ENCODE data around the gene PI3.

DNA sequence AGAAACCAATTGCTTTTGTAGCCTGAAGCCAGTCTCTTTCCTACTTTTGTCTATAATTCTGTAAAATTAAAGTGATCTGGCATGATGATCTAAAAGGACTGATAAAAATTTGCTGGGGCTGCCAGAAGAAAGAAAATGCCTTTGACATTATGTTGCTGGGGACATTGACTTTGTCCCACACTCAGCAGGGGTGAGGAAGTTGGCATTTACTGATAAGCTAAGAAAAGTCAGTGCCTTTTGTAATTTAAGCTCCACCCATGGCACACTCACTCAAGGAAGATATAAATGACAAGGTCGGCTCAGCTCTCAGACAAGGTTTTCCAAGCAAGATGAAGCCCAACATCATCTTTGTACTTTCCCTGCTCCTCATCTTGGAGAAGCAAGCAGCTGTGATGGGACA lies 32.0 kb downstream of the PI3 start, which contains the start of gene SEMG1:
- TF ChIP-seq CTCF (IDR thresholded peaks at IDR 0.05; ENCODE audit: insufficient read depth, low read length, poor library complexity, severe bottlenecking) (no peak), EZH2phosphoT487 (conservative IDR thresholded peaks at IDR 0.05; ENCODE audit: low read length) (no peak)
